Pons (tissue), 1 donor: Measurements from ENCODE around the gene PHLPP1.
"Not testable (repeated sequence)": the region's sequence is repeated elsewhere in the genome, so short reads cannot be mapped to it uniquely, and the experiment has no call there.

Experiments used
- DNase-seq: peaks from one replicate; pipeline ENCODE4 v3.0.0-alpha.2; 2016; ENCODE audit warnings: low spot score

Gene PHLPP1

DNA sequence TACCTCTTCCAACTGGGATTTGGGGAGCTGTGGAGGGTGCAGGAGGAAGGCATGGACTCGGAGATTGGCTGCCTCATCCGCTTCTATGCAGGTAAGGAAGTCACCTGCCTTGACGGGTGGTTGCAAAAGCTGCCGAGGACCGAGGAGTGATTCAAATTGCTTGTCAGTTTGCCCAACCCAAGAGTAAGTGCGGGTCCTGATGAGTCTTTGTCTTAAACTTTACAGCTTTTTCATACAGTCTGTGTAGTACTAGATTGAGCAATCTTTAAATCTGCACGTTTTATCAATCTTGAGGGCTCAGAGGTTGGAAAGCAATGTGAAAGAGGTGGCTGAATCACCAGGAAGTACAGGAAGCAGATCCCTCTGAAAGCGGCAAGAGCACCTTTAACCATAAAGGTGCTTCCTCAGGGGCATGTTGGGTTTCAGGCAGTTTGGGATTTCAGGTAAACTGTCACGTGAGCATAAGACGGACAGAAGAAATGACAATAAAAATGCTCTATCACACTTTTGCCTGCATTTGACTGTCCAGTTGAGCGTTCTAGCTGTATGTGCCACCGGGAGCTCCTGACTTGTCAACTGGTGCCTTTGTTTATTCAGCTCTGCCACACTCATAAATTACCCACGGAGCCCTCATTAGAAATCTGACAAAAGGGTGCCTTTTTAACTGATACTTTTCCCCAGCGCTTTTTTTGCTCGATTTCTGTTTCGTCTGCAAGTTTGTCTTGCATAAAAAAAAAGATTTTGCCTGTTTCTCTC is 2.0 kb downstream of the PHLPP1 start:
- DNase-seq = peak; percentile 87

DNA sequence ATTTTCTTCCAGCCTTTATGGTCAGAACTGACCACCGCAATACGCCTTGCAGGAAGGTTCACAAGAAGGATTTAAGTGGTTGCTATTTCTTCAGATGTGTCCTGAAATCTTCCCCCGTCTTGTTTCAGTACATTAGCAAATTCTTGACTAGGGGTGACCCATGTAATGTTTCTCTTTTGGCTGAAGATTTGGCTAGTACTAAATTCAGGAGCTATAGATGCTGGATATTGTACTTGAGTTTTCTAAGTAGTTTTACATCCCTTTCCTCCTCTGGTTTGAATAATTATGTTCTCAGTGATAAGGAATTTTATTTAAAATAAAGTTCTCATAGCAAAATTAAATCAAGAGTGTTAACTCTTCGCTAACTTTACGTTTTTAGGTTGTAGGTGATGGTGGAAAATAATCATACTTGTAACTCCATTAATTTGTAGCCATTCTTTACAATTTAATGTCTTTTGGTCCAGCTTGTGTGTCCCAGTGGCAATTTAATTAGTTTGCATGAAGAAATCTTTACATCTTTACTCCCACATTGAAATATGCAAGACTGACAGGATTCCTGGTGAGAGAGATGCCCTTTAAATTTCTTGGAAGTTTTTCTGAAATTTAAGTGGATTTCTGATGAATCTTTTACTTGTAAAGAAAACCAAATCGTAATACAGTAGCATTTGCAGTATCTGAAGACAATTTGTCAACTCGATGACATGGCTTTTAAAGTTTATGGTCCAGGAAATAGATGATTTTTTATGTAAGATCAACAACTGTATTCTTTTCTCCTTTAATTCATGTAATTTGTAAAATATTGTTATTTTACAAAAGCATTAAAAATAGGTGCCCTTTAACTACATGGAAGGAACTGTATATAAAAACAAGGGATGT is 2.8 kb downstream of the PHLPP1 start:
- DNase-seq = peak; percentile 37

DNA sequence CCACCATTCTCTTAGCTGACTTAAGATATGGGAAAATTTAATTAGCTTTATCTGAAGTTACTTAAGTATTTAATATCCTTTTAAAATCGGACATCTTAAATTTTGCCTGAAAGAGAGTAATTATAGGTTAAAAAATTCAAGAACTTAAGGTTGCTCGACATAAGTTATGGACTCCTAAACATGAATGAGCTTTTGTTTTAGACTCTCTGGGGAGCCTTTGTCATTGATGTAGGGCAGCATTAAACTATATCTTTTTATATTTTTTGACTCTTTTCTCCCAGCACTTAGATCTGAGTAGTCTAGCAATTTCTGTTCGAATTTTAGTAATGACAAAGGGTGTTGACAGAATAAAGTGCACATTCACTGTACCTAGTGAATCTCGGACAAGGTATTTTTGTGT is 4.7 kb downstream of the PHLPP1 start:
- peak; percentile 73 for DNase-seq

- DNase-seq = peak; percentile 34
Measured at GRCh38 chr18:62720766-62721613, 5.6 kb downstream of the PHLPP1 start.

DNA sequence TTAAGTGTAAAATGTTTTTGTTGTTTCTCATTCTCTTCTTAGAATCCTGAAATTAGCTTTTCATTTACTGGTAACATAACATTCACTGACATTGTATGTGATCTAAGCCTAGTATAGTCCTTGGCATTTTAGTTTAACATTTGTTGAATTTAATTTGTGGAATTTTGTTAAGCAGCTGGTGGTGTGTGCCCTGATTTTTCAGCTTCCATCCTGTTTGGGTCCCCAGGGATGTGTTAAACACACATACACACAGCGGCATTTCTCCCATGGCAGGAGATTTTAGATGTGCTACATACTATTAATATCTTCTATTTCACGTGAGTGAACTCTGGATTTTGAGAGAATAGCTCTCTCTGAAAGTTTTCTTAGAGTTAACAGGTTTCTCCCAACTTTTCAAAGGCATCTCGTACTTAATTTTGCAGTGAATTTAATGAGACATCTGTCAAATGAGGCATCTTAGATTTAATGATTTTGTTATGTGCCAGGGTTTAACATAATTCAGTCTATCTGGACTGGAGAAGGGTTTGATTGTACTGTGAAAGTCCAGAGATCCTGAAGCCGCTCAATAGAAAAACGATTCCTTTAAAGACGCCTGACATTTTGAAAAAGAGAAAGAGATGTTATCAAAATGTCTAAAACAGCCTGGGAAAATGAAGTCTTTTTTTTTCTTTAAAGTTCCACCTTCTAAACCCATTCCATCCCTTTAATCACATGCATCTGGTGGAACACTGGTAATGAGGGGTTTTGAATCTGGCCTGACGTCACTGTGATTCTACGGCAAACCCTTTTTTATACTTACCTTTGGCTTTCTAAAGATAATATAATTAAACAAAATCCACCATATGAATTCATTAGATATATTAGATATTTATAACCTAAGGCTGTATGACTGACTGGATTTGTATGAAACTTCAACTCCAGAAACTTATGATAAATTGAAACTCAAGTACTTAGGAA is 6.8 kb downstream of the PHLPP1 start:
- peak; percentile 43 for DNase-seq

DNA sequence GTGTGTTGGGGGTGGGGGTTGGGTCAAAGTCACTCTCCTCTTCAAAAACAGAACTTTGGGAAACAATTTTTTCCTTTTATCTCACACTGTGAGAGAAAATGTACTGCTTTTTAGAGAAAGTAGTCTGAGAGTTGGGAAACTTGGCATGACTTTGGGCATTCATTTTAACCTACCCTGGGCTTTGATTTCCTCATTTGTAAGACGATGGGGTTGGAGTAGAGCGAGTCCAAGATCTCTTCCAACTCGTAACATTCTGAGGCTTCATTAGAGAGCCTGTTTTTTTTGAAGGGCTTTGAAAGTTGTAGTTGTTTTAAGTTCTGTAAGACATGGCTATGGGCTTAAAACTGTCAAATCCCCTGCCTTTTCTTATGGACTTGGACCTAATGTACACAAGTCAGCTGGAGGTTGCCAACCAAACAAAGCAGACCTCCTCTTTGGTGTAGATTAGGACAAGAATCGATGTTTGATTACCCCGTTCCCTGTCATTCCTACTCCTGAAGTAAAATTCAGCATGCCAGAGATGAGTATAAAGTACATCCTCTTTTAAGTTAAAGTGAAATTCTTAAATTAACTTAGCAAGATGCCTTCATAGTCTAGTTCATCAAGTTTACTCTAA is 8.4 kb downstream of the PHLPP1 start:
- peak; percentile 52 for DNase-seq

GRCh38 chr18:62725896-62726295 is 10.6 kb downstream of the PHLPP1 start:
- no peak for DNase-seq

DNA sequence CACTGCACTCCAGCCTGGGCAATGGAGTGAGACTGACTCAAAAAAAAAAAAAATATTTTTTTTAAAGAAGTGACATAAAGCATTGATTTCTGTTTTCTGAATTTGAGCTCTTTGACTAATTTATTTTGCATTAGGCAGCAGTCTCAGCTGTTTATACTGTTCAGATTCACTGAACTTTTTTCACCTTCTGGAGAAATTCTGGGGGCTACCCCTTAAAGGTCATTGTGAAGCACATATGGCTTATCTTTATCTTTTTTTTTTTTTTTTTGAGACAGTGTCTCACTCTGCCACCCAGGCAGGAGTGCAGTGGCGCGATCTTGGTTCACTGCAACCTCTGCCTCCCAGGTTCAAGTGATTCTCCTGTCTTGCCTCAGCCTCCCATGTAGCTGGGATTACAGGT is 12.9 kb downstream of the PHLPP1 start:
- no peak for DNase-seq

GRCh38 chr18:62729487-62730386 is 14.4 kb downstream of the PHLPP1 start:
- DNase-seq = no peak

DNA sequence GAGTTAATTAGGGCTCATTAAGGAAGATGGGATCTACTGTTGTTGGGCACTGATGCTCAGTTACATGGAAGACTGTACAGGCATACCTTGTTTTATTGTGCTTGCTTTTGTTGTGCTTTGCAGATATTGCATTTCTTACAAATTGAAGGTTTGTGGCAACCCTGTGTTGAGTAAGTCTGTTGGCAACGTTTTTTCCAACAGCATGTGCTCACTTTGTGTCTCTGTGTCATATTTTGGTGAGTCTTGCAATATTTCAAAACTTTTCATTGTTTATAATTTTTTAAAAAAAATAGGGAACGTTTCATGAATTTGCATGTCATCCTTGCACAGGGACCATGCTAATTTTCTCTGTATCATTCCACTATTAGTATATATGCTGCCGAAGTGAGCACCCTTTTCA is 15.6 kb downstream of the PHLPP1 start:
- no peak for DNase-seq

DNA sequence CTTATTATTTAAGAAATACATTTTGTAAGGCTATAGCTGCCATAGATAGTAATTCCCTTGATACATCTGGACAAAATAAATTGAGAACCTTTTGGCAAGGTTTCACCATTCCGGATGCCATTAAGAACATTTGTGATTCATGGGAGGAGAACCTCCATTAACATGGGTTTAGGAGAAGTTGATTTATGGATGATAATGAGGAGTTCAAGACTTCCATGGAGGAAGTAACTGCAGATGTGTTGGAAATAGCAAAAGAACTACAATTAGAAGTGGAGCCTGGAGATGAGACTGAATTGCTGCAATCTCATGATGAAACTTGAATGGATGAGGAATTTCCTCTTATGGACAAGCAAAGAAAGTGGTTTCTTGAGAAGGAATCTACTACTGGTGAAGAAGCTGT is 17.3 kb downstream of the PHLPP1 start:
- no peak for DNase-seq

DNA sequence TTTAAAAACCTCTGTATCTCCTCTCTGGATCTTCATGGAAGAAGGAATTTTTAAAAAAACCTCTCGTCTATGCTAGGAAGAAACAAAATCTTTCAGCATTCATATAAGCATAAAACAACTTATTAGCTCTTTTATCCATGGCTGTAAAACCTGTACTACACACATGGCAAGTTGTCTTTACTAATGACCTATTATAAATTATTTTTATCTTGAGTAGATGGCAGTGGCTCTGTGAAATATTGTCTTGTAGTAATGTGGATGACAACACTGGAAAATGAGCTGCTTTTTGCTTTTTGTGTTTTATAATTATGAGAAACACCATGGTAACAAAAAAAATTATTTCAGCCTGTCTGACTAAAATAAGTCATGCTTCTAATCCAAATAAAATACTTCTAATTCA is 18.9 kb downstream of the PHLPP1 start:
- DNase-seq = no peak

- DNase-seq = no peak
Measured at GRCh38 chr18:62735387-62735786, 20.0 kb downstream of the PHLPP1 start.

DNA sequence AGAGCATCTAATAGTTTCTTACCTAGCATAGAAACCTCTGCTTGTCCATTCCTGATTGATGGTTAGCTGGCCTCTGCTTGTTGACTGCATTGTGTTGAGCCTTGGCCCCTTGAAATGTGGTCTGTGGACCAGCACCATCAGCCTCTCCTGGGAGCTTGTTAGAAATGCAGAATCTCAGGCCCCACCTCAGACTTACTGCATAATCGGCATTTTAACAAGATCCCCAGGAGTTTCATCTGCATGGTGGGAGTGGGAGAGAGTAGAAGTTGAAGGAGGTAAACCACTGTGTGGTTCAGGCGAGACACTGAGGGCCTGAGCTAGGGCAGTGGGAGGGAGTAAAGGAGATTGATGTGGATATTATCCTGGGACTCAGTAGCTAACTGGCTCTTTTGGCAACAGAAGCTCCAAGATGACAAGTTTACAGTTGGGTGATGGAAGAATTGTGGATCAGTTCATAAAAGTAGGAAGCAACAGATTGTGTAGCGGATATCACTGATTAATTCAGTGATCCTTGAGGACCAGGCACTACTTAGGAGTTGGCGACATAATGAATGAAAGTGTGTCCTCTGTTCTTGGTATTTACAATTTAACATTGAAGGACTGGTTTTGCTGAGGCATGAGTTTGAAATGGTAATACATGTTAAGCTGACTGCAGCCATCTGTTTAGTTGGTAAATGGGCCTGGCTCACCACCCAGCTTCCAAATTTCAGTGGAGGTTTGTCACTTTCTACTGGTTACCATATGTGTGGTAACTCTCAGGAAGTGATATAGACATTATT is 20.9 kb downstream of the PHLPP1 start:
- no peak for DNase-seq

GRCh38 chr18:62737241-62737873 is 22.0 kb downstream of the PHLPP1 start:
- no peak for DNase-seq

DNA sequence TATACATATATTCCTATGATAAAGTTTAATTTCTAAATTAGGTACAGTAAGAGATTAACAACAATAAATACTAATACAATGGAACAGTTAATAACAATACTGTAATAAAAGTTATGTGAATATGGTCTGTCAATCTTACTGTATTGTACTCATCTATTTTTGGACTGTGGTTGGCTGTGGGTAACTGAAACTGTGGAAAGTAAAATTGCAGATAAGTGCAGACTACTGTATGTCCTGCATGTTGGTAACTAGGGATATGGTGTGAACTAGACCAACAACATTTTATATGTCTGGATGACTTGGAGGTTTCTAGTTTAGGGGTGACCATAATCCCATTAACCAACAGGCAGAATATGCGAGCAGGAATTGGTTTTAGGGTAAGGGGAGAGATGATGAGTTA is 23.3 kb downstream of the PHLPP1 start:
- no peak for DNase-seq

DNA sequence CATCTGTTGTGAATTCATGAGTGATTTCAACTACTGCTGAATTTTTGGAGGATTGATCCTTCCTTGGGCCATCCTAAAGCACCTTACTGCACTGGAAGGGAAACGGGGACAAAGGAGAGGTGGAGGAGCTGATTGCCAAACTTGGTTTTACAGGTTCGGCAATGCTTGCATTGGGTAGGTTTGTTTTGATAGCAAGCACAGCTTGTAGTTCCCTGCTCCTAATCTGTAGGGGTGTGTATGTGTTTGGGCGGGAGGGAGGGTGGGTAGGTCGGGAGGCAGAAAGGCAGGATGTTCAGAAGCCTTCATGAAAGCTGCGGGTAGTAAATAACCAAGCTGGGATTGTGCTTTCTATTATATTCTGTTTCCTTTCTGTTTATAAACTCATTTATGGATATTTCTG is 24.6 kb downstream of the PHLPP1 start:
- DNase-seq = no peak

- DNase-seq = not testable (repeated sequence)
Measured at GRCh38 chr18:62740650-62741049, 25.3 kb downstream of the PHLPP1 start.
